GM12801 (cell line): ENCODE results near the gene ILKAP.

Experiments used
- TF ChIP-seq, protein P1 (sequence below): IDR thresholded peaks from one replicate; pipeline ENCODE4 v1.5.1; 2011; ENCODE audit warnings: control low read depth; ENCODE audit not compliant: insufficient read length; ENCODE audit errors: extremely low read depth

The ILKAP gene

DNA sequence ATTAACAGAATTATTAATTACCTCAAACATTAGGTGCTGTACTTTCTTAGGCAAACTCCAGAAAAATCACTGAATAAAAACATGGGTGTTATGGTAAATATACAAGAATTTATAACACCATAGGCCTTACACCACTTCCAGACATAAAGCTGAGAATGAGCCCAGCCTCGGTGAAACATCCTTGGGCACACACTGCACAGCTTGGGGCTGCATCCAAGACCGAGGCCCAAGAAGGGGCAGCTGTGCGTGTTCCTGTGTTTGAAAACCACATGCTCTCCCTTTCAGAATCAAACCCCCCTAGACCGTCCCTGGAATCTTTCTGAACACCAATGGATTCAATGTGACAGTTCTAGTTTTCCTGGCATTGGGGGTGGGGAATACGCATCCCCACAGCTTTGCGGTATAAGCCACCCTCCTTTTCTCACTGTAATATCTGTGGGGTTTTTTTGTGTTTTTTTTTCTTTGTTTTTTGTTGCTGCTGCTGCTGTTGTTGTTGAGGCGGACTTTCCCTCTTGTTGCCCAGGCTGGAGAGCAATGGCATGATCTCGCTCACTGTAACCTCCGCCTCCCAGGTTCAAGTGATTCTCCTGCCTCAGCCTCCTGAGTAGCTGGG, 31.8 kb downstream of the ILKAP start:
- TF ChIP-seq, protein P1, sequence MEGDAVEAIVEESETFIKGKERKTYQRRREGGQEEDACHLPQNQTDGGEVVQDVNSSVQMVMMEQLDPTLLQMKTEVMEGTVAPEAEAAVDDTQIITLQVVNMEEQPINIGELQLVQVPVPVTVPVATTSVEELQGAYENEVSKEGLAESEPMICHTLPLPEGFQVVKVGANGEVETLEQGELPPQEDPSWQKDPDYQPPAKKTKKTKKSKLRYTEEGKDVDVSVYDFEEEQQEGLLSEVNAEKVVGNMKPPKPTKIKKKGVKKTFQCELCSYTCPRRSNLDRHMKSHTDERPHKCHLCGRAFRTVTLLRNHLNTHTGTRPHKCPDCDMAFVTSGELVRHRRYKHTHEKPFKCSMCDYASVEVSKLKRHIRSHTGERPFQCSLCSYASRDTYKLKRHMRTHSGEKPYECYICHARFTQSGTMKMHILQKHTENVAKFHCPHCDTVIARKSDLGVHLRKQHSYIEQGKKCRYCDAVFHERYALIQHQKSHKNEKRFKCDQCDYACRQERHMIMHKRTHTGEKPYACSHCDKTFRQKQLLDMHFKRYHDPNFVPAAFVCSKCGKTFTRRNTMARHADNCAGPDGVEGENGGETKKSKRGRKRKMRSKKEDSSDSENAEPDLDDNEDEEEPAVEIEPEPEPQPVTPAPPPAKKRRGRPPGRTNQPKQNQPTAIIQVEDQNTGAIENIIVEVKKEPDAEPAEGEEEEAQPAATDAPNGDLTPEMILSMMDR: no peak

DNA sequence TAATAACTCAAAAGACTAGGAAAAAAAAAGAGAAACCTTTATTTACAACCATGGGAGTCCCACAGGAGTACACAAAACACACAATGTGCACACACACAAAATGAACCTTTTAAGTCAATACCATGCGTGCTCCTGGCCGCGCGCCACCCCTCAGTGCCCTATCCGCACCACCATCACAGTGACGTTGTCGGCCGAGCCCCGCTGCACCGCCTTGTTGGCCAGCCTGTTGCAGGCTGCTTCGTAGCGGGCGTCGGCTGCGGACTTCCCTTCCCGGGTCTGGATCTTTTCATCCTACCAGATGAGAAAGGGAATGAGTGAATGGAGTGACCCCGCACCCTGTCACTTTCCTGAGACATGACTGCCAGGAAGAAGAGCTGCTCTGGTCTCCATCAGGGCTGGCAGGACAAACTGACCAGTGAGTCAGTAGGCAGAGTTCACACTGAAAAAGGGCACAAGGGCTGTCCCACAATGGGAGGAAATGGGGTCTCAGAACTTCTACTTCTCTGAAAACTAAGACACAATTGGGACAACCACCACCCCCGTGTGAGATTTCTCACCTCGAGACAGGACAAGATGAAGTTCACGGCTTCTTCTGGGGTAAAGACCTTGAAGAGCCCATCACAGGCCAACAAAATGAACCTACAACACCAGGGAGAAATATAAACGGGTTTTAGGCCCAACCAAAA, 33.0 kb downstream of the ILKAP start:
- TF ChIP-seq, protein P1: no peak

DNA sequence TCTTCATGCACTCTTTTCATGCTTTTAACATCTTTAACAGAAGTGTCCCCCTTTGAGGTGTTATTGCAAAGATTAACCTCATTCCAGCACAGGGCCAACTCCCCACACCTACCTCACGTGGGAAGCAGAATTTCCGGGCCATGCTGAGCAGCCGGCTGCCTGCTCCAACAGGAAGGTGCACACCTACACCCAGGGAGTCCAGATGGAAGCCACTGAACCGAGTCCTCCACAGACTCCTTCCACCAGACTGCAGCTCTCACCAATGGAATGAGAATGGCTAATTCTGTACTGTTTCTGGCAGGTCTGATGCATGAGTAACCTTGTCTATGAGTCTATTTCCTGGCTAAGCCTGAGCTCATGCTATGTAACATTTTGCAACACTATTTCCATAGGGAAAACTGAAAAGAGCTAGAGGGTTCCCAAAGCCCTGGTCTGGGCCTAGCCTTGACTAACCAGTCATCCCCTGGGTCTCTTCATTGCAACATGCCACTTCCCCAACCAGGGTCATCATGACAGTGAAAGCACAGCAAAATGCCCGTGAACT, 33.7 kb downstream of the ILKAP start:
- TF ChIP-seq, protein P1: no peak

DNA sequence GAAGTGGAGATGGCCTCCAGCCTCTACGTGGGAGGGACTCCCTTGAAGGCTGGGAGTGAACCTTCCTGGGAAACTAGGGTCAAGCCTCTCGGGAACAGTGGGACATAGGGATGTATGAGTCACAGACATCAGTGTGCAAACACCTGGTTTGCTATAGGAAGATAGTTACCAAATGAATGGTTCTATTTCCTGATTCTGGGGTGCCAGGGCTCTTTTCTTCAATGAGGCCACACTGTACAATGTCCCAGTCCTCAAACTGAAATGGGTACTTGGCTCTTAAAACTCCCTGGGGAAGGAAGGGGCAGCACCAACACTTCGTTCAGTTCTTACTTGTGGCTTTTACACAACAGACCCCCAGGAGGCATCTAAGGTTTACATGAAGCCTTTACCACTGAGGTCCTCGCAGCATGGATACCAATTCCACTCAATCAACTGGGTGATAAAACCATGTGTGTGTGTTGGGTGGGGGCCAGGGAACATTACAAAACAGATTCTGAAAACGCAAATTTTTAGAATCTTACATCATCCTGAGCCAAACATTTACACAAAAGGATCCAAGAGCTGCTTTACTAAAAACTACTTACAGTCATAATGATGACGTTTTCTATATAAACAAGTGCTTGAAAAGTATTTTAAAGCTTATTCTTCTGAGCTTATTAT, 34.3 kb downstream of the ILKAP start:
- TF ChIP-seq, protein P1: no peak

DNA sequence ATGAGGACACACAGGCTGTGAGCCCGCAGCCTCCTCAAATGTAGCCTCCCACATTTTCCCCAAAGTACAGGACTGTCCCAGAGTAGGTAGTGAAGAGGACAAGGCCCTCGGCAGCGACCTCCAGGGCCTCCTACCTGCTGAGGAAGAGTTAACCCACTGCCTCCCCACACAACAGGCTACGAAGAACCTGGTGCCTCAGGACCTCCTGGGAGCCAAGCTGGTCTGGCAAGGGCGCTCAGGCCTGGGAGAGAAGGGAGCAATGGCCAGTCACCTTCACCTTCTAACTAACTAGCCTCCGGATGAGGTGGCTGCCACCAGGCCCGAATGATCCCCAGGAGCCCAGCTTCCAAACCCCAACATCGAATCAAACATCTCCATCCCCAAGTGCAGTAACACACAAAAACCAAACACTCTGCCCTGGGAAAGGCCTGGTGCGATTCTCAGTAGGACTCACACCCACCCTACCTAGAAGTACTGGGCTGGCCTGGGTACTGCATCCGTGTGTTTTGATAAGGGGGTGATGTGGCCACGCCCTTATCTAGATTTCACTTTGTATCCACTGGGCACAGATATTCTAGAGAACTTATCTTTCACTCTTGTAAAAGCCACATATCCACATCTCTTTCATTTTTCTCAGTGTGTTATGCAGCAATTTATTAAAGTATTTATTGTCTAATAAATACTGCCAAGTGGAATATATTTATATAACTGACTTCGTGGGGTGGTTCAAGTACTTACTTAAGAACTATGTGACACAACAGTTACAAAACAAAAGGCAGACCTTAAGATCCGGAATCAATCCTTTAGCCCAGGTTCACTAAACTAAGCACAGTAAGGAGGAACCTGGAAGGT, 35.1 kb downstream of the ILKAP start:
- TF ChIP-seq, protein P1: no peak

DNA sequence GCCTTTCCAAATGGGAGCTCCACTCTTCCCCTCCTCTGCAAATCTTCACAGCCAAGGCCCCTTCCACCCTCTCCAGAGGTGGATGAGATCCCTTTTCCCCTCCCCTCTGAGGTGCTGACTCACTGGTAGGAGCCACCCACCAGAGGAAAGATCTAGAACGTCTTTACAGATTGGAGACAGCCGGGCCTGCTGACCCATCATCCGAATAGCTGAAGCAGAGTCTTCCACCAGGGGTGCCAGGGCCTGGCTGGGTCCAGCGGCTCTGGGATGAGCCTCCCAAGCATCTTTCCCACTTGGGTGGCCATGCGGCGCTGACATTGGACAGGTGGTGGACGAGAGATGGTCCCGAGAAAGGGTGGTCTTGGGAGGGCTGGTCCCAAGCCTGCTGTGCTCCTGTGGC, 35.7 kb downstream of the ILKAP start:
- TF ChIP-seq, protein P1: no peak

DNA sequence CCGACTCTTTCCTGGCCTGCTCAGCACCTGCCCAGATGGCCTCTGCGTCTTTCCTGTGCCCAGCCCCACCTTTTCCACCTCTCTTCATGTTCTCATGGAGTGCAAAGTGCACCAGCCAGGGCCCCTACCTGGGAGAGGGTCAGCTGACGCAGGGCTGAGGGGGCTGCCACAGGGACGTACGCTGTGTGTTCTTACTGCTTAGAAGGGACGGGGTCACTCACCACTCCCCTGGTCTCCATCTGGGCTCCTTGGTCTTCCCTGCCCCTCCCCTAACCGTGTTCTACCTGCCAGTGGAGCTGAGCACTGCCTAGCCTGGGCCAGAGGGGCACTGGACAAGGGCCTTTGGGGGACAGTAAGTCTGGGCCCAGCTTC, 36.2 kb downstream of the ILKAP start:
- TF ChIP-seq, protein P1: no peak
